PC-9 (cell line): ENCODE results near the gene OSBPL10.

Source experiments
- EZH2 ChIP-seq: fragments of 200-600 bp; sonication (generic); IDR thresholded peaks from 2 replicates; pipeline ENCODE4 v1.8.0; 2017; ENCODE audit warnings: antibody characterized with exemption, low read depth
- TF ChIP-seq, protein P1 (sequence below): fragments of 200-600 bp; sonication (generic); conservative IDR thresholded peaks from 2 replicates; pipeline ENCODE4 v1.6.1; 2017; ENCODE audit warnings: mixed run types, antibody characterized with exemption, mild to moderate bottlenecking, moderate library complexity

DNA sequence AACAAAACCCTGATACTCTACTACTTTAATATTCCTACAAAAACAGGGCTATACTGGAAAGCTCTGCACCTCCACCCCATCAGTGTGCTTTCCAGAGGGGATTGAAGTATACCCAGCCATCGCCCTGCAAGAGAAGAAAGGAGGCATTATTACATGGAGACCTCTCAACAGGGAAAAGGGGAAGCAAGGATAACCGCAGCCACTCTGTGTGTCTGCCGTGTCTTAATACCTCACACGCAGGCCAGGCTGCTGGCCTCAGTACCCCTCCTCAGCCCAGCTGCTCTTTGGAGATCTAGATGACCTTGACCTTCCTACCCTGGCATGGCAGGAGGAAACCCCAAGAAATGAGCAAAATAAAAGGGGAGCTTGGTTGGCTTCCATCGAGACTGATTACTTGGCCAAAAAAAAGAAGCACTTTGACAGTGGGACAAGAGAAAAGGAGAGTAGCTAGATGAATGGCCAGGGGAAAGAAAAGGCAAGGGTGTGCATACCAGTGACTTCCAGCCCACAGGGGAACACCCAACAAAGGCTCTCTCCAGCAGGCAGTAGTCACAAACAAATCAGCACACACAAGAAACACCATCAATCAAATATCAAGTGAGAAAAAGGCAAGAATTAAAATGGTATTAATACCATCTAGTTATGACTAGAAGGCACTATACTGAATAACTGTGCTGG is 318.9 kb downstream of the OSBPL10 start:
- TF ChIP-seq, protein P1, sequence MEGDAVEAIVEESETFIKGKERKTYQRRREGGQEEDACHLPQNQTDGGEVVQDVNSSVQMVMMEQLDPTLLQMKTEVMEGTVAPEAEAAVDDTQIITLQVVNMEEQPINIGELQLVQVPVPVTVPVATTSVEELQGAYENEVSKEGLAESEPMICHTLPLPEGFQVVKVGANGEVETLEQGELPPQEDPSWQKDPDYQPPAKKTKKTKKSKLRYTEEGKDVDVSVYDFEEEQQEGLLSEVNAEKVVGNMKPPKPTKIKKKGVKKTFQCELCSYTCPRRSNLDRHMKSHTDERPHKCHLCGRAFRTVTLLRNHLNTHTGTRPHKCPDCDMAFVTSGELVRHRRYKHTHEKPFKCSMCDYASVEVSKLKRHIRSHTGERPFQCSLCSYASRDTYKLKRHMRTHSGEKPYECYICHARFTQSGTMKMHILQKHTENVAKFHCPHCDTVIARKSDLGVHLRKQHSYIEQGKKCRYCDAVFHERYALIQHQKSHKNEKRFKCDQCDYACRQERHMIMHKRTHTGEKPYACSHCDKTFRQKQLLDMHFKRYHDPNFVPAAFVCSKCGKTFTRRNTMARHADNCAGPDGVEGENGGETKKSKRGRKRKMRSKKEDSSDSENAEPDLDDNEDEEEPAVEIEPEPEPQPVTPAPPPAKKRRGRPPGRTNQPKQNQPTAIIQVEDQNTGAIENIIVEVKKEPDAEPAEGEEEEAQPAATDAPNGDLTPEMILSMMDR: no peak
- TF ChIP-seq EZH2: no peak
